GM19455 (cell line): ENCODE data around the gene FOXA3.

Source experiments
- ATAC-seq: cut with Tn5 transposase; IDR thresholded peaks from one replicate; pipeline ENCODE4 v1.9.1; 2021; ENCODE audit not compliant: unreplicated experiment

The FOXA3 gene

DNA sequence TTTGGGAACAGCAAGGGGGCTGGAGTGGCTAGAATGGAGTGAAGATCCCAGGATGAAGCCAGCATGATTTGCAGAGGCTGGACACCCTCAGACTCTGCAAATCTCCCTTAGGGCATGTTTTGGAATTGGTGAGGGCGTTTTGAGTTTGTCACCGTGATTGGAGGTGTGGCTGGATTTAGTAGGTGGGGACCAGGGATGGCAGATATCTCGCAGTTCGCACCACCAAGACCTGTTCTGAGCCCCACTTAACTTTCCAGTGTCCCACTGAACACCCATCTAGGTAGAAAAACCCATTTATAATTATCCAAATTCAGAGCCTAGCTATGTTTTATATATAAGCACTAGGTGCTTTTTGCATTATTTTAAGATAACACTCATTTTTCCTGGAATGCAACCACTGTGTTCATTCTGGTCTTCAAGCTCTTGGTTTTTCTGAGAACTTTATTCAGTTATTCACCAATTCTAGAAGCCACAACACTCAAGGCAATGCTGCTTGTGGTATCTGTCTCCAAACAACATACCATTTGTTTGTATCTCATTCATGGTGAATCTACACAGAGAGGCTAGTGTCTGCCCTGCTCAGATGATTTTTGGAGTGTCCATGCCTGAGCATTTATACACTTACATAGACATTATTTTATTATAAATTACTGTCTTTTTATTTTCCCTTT is 53.4 kb downstream of the FOXA3 start:
- no peak for ATAC-seq

DNA sequence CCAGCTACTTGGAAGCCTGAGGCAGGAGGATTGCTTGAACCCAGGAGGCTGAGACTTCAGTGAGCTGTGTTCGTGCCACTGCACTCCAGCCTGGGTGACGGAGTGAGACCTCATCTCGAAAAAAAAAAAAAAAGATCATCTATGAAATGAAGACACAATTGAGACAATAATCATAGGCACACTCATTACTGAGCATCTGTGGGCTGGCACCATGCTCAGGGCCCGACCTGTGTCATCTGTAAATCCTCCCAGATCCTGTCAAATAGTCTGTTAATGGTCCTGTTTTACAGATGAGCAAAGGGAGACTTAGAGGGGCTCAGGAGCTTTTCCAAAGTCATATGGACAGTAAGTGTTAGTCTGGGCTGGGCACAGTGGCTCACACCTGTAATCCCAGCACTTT is 54.6 kb downstream of the FOXA3 start:
- ATAC-seq: no peak

DNA sequence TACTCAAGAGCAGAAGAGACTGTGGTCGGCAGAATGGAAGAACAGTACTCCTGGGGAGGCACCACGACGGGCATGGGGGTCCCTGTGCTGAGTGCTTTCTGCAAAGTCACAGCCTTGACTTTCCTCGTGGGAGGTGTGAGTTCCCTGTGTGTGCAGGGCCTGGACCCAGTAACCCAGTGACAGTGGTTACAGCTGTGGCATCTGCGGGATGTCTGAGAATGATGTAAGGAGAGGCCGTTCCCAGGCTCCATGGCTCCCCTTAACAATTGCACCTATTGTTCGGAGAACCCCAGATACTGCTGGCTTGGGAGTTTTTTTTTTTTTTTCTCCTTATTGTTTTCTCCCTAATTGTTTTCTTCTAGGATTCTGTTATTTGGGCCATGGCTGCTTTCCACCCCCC is 55.6 kb downstream of the FOXA3 start:
- no peak for ATAC-seq

- ATAC-seq: no peak
Measured at GRCh38 chr19:45920458-45920857, 56.3 kb downstream of the FOXA3 start.

DNA sequence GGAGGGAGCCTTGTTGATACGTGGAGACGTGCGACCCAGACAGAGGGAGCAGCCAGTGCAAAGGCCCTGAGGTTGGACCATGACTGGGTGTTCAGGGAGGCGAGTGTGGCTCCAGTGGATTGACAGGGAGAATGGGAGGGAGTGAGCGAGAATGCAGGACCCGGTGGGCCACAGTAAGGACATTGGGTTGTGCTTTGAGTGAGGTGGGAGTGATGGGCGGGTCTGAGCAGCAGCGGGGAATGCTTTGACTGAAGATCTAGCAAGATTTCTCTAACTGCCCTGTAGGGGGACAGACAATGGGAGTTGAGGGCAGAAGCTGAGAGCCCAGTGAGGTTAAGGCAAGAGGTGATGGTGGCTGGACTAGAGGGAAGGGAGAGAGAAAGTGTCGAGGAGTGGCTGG is 58.2 kb downstream of the FOXA3 start:
- no peak for ATAC-seq
